Adrenal gland (tissue), 5 donors: Measurements from ENCODE around the gene MCM3AP.

Experiments
- POLR2A ChIP-seq, 2 donors: fragments of 450-650 bp; IDR thresholded peaks; one replicate each; pipeline ENCODE4 v1.6.1; 2017; ENCODE audit warnings: antibody characterized with exemption in 2 of 2, mild to moderate bottlenecking in 2 of 2, moderate library complexity in 1 of 2
- TF ChIP-seq, protein P1 (sequence below), 6 experiments: fragments of 450-650 bp in 4 of 6; fragments of 200-600 bp in 2 of 6; sonication (generic) in 1 of 6; IDR thresholded peaks; 1 replicate in 5 of 6; 2 replicates in 1 of 6; pipeline versions ENCODE4 v1.5.1 to v1.8.0; 2016 to 2021; ENCODE audit warnings: antibody characterized with exemption in 6 of 6, mild to moderate bottlenecking in 2 of 6, moderate library complexity in 1 of 6
- donor health status: DM: no; HTN: no; CAD: no.

DNA sequence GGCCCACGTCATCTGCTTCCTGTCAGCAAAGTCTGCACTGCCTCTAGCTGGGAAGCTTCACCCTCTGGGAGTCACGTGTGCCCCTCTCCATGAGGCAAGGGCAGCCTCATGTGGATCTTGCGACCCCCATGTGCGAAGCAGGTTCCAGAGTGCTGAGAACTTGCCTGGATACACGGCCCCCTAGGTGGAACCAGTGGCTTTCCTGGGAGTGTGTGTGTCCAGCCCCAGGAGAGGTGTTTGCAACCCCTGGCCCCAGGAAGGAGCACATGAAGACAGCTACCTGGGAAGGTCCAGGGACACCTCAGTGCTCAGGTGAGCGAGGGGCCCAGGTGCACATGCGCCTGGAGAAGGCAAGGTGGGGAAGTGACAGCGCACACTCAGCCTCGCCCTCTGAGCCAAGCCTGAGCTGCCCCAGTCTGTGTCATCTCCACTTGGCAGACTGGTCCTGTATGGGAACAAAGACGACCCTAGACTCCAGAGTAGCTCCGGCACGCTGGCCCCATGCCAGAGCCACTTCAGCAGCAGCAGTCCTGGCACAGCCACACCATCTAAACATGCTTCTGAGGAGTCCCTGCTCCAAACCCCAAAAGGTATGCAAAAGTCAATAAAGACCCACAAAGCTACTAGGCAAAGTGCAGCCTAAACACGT, 65.7 kb downstream of the MCM3AP start:
- TF ChIP-seq, protein P1, sequence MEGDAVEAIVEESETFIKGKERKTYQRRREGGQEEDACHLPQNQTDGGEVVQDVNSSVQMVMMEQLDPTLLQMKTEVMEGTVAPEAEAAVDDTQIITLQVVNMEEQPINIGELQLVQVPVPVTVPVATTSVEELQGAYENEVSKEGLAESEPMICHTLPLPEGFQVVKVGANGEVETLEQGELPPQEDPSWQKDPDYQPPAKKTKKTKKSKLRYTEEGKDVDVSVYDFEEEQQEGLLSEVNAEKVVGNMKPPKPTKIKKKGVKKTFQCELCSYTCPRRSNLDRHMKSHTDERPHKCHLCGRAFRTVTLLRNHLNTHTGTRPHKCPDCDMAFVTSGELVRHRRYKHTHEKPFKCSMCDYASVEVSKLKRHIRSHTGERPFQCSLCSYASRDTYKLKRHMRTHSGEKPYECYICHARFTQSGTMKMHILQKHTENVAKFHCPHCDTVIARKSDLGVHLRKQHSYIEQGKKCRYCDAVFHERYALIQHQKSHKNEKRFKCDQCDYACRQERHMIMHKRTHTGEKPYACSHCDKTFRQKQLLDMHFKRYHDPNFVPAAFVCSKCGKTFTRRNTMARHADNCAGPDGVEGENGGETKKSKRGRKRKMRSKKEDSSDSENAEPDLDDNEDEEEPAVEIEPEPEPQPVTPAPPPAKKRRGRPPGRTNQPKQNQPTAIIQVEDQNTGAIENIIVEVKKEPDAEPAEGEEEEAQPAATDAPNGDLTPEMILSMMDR (IDR thresholded peaks at IDR 0.05) = no peak
- no peak for TF ChIP-seq POLR2A (IDR thresholded peaks at IDR 0.05)
